GM12873 (cell line): Measurements from ENCODE around the gene CAMK4.

Source experiments
- CTCF ChIP-seq: IDR thresholded peaks from 2 replicates; pipeline ENCODE4 v1.5.1; 2012; ENCODE audit warnings: low read depth, mild to moderate bottlenecking, moderate library complexity, low read length, control low read depth; ENCODE audit not compliant: insufficient read depth; ENCODE audit errors: missing control alignments

The CAMK4 gene

GRCh38 chr5:111278858-111279504, 54.8 kb downstream of the CAMK4 start:
- TF ChIP-seq CTCF = peak; percentile 86

GRCh38 chr5:111280282-111280951, 56.2 kb downstream of the CAMK4 start:
- no peak for TF ChIP-seq CTCF

DNA sequence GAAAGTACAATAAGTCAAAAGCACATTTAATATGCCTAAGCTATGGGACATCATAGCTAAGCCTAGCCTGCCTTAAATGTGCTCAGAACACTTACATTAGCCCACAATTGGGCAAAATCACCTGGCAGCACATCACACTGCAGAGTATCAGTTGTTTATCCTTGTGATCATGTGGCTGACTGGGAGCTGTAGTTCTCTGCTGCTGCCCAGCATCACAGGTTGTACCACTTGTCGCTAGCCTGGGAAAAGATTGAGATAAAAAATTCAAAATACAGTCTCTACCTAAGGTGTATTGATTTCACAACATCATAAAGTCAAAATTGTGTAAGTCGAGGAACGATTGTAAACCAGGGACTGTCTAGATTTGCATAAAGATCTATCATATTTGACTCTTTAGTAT, 58.6 kb downstream of the CAMK4 start:
- no peak for TF ChIP-seq CTCF

GRCh38 chr5:111284825-111285224, 60.6 kb downstream of the CAMK4 start:
- no peak for TF ChIP-seq CTCF

- TF ChIP-seq CTCF = no peak
Measured at GRCh38 chr5:111294551-111294950, 70.4 kb downstream of the CAMK4 start.

DNA sequence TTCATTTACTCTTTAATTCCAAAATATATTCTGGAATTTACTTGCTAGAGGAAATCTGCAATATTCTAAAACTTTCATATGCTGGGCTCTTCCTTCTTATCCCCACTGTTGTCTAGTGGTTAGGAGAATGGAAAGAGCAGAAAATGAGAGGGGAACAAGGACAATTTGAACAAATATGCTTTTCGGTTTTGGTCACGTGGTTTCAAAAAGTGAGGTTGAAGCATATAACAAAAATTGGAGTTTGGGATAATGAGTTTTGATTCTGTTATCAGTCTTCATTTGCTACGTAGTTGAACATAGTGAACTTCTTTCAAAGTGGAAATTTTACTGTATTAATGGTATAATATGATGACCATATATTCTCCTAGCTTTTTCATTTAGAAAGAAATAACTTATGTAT, 71.5 kb downstream of the CAMK4 start:
- no peak for TF ChIP-seq CTCF

- TF ChIP-seq CTCF = no peak
Measured at GRCh38 chr5:111296570-111296969, 72.4 kb downstream of the CAMK4 start.
